ENCODE measurements around the gene OPTN.

DNA sequence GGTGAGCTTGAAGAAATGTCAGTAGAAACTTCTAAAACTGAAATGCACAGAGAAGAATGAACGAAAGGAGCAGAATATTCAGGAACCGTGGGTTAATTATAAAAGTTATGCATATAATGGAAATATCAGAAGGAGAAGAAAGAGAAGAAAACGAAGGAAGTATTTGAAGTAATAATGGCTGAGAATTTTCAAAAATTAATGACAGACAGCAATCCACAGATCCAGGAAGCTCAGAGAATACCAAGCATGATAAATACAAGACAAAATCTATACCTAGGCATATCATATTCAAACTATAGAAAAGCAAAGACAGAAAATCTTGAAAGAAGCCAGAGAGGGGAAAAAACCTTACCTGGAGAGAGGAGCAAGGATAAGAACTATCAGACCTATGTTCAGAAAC lies 44.9 kb downstream of the OPTN start:
- TF ChIP-seq POLR2A (IDR thresholded peaks at IDR 0.05) (no peak), POLR2AphosphoS5 (IDR thresholded peaks at IDR 0.05) (no peak)
- TF ChIP-seq, protein P1, sequence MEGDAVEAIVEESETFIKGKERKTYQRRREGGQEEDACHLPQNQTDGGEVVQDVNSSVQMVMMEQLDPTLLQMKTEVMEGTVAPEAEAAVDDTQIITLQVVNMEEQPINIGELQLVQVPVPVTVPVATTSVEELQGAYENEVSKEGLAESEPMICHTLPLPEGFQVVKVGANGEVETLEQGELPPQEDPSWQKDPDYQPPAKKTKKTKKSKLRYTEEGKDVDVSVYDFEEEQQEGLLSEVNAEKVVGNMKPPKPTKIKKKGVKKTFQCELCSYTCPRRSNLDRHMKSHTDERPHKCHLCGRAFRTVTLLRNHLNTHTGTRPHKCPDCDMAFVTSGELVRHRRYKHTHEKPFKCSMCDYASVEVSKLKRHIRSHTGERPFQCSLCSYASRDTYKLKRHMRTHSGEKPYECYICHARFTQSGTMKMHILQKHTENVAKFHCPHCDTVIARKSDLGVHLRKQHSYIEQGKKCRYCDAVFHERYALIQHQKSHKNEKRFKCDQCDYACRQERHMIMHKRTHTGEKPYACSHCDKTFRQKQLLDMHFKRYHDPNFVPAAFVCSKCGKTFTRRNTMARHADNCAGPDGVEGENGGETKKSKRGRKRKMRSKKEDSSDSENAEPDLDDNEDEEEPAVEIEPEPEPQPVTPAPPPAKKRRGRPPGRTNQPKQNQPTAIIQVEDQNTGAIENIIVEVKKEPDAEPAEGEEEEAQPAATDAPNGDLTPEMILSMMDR (IDR thresholded peaks at IDR 0.05): no peak

Data from stomach (tissue), 4 donors.